ENCODE measurements around the gene VAV1.

- TF ChIP-seq CTCF (IDR thresholded peaks at IDR 0.05) = no peak
- TF ChIP-seq SIN3A (IDR thresholded peaks at IDR 0.05; ENCODE audit: borderline replicate concordance, insufficient read depth, low read depth, low read length) = no peak
- TF ChIP-seq REST (IDR thresholded peaks at IDR 0.05; ENCODE audit: insufficient read depth in 1 of 2, low read depth in 2 of 2, low read length in 1 of 2) = no peak
- no peak for TF ChIP-seq TCF7L2 (IDR thresholded peaks at IDR 0.05; ENCODE audit: low read depth, low read length)
- TF ChIP-seq POLR2AphosphoS5 (IDR thresholded peaks at IDR 0.05; ENCODE audit: low read depth, low read length) = no peak
Measured at GRCh38 chr19:6825076-6825774, 52.7 kb downstream of the VAV1 start.
